DMS153 (cell line): ENCODE data around the gene CXCR4.
"Not testable (repeated sequence)": the region's sequence is repeated elsewhere in the genome, so short reads cannot be mapped to it uniquely, and the experiment has no call there.

Experiments used
- DNase-seq: peaks from one replicate; lab custom pipeline; 2025; lab: John Stamatoyannopoulos, UW

CXCR4 gene

DNA sequence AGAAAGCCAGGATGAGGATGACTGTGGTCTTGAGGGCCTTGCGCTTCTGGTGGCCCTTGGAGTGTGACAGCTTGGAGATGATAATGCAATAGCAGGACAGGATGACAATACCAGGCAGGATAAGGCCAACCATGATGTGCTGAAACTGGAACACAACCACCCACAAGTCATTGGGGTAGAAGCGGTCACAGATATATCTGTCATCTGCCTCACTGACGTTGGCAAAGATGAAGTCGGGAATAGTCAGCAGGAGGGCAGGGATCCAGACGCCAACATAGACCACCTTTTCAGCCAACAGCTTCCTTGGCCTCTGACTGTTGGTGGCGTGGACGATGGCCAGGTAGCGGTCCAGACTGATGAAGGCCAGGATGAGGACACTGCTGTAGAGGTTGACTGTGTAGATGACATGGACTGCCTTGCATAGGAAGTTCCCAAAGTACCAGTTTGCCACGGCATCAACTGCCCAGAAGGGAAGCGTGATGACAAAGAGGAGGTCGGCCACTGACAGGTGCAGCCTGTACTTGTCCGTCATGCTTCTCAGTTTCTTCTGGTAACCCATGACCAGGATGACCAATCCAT, 2.7 kb downstream of the CXCR4 start:
- DNase-seq, result no peak

DNA sequence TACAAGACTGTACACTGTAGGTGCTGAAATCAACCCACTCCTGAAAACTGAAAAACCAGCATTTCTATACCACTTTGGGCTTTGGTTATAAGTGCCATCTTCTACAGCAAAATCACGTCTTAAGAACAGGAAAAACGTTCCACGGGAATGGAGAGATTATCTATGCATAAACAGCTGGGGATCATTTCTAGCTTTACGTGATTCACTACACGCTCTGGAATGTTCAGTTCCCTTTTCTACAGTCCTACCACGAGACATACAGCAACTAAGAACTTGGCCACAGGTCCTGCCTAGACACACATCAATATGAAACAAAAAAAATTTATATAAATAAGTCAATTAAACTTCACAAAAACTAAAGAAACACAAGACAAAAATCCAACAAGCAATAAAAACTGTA, 3.6 kb downstream of the CXCR4 start:
- DNase-seq, result no peak

DNA sequence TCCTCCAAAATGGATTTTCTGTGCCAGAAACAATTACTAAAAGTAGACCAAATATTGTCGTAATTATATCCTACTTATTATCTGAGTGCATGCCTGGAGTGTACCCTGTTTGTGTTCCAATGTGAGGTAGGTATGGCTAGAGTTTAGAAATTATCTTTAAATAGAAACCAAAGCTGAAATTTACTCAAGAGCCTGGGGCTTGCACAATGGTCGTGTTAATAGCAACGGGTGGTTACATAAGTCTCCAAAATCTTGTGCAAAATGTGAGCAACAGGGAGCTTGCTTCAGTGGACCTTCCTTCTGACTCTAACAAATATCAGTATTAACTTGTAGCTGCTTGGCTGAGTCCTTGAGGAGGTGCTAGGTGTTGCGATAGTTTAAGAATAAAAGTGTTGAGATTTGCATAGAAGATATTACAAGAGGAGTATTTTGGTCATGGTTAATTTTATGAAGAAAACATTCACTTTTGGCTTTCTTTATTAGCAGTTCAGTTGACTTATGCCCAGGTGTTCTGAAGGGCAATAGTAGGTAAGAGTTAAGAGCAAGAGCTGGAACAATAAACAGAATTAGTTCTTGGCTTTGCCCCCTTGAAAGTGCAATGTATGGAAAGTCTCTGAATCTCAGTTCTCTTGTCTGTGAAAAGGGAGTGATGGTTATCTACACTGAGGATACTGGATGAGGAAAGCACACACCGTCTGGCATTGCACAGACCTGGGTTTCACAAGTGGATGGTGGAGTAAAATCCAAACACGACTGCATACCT, 4.6 kb downstream of the CXCR4 start:
- DNase-seq, result no peak

DNA sequence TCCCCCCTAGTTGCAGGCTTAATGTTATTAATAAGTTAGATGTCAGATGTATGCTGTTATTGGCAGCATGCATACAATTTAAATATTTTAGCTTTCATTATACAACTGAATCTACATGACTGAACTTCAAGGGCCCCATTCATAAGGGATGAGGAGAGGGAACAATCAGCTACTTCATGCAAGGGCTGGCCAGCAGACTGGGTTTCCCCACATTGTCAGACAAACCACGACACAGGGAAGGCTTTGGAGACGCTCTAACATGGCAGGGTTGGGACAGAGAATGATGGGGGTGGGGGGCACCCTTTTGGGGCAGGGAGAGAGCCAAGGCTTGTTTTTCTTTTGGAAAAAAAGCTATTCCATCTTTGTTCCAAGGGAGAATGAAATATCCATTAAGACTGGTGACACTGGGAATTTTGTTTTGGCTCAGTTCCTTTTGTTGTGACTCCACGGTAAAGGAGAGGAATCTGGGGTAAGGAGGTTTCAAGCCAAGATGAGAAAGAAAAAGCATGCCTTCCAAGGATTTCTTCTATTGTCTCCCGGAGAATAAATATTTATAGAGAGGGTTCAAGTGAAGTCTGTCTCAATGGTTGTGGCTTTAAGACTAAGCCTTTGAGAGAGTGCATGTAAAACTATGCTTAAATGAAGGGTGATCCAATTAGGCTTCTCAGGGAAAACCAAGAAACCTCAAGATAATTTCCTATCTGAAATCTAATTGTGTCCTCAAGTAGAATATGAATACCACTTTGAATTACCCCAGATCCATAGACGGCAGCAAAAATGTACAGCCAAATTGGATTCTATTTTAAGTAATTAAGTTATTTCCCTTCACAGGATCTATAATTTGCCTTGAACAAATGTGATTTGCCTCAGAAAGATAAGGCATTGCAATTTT, 5.4 kb downstream of the CXCR4 start:
- no peak for DNase-seq

DNA sequence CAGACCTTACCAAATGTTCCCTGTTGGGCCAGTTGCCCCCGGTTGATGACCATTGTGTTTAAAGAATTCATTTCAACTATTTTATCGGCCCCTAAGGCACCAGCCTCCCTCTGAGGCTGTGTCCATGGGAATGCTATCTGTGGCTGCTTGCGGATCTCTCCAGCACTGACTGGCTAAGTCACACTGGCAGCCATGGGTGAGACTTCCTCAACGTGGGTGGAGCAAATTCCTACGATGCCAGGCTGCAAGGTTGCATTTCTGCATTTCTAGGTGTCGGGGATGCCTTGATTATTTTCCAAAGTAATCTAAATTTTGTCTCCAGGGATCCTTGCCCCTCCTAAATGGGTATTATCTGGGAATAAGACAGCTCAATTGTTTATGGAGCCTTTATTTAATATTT, 6.2 kb downstream of the CXCR4 start:
- no peak for DNase-seq

DNA sequence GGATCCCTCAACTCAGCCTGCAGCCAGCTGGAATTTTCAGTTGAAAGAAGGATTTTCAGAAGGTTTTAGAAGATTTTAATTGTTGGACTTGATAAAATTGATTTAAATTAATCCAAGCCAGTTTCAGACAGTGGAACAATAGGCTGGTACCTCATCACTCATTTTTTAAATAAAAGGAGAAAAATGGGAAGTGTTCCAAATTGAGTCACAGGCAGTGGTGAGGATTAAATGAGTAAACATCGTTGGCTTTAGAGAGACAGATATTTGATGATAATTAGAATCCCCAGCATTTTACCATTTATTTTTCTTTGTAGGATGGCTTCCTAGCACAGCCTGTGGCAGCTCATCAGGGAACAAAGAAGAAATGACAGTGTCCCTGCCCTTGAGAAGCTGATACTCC, 7.4 kb downstream of the CXCR4 start:
- DNase-seq, result no peak

DNA sequence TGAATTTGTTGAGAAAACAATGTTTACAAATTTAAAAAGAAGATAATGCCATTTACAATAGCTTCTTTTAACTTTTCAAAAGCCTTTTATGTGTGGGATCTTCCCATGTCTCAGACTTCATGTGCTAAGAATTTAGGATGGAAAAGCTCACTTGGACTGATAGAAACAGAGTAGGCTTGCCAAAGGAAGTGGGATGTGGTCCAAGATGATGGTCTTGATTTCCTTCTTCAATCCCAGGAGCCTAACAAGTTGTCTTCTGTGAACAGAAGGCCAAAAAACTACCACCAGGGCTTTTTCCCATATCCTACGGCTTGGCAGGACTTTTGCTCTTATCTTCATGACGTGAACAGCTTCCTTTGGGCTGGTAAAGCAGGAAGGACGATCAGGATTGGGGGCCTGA, 9.5 kb downstream of the CXCR4 start:
- DNase-seq, result no peak

DNA sequence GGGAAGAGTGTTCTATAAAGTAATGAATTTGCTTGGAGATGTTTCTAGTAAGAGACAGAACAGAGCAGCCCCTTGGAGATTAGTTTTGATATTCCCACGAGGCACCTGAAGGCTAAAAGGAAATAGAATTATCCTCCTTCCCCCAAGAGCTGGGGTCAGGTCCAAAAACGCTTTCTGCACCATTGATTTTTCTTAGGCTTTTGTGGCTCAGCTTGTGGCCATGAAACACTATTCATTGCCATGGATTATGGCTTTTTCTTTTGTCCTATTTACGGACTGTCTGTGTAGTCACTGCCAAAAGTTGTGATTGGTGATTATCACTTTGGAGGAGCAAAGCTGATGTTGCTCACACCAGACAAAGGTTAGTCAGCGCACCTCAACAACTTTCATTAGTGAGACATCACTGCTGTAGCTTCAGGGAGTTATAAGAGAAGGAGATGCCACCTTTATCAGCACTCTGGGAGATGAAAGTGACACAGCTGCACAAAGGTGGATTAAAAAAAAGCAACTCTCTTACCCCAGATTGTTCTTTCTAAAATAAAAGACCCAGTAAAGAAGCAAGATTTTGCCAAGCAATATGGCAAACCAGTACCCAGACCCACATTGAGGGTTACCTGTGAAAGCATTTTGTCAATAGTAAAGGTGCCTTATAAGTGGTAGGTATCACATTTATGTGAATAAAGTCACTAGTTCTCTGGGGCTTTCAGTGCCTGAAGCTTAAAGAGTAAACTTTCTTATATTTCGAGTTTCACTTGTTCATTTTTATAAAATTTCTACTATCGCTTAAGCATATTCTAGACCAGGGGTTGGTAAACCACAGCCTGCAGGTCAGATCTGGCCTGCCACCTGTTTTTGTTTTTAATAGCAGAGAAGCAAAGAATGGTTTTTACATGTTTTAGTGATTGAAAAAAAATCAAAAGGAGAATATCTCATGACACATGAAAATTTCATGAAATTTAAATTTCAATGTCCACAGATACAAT, 10.6 kb downstream of the CXCR4 start:
- DNase-seq, result no peak

DNA sequence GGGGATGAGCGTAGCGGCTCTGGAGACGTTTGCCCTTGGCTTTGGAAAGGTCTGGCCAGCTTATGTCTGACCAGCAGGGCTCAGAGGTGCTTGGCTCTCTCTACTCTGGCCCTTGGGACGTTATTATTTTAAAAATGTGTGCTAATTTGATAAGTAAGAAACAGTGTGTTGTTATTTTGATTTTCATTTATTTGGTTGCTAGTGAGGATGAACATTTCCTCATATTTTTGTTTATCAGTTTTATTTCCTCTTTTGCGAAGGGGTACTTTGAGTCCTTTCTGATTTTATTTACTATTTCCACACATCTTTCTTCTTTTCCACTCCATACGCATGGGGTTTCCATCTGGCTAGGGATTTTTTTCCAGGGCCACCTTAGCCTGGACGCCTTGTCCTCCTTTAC, 11.4 kb downstream of the CXCR4 start:
- no peak for DNase-seq

DNA sequence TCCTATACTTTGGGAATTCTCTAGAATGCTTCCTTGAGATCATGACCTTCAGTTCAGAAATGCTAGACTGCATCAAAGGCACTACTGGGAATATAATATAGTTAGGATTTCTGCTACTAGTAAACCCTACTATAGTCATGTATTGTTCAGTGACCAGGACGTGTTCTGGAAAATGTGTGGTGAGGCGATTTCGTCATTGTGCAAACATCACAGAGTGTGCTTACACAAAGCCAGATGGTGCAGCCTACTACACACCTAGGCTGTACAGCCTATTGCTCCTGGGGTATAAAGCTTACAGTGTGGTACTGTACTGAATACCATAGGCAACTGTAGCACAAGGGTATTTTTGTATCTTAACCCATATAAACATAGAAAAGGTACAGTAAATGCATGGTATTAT, 13.0 kb downstream of the CXCR4 start:
- peak; percentile 92 for DNase-seq

DNA sequence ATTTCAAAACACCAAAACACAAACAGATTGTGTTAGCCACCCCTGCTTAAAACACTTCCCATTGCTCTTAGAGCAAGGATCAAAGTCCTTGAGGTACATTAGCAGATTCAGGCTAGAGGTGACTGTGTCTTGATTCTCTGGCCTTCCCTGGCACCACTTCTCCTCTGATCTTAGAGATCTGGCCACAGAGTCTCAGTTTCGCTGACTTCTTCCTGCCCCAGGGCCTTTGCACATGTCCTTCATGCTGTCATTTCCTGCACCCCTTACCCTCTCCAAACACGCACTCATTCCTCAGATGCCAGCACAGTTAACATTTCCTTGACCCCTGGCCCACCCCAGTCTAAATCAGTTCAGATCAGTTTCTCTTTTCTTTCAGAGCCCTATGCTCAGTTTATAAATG, 16.9 kb downstream of the CXCR4 start:
- no peak for DNase-seq

DNA sequence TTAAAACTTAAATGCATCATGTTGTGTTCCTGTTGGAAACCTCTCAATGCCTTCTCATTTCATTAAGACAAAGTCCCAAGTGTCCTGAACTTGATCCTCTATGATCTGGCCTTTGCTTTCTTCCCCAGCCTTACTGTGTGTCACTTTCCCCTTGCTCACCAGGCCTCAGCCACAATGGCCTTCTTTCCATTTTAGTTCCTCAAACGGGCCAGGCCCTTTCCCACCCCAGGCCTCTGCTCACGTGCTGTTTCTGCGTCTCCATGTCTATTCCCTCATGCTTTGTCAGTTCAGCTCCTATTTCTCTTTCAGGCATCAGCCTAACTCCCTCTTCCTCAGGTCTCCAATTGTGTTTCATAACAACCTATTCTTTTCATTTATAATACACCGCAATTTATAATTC, 19.5 kb downstream of the CXCR4 start:
- DNase-seq, result no peak

DNA sequence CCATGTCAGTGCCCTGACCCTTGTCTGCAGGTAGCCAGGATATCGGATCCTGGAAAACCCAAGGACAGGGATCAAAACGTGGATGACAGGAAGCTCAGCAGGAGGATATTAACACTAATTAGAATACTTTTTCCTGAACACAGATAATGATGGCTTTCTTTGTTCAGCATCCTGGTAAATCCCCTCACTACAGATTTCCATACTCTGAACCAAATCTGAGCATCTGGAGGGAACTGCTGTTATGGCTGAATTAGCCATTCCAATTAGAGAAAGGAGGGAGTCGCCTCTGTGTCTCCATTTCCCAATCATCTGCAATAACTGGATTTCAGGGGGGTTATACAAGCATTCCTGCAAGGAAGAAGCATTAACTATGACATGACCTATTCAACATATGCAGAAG, 24.4 kb downstream of the CXCR4 start:
- DNase-seq, result no peak

DNA sequence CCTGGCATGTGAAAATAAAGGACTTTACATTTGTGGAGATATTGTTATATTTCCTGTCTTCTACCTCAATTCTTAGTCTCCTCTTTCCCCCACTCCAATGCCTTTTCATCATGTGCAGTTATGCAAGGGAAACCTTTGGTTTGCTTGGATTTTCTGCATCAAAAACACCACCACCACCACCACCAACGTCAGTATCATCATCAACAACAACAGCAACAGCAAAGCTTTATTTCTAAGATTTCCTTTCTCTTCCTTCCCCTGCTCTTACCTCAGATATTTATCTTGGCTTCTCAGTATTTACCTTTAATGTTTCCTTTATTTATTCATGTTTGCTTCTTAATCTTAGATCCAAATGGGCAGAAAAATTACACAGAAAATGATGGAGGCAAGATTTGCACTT, 26.1 kb downstream of the CXCR4 start:
- DNase-seq, result no peak

DNA sequence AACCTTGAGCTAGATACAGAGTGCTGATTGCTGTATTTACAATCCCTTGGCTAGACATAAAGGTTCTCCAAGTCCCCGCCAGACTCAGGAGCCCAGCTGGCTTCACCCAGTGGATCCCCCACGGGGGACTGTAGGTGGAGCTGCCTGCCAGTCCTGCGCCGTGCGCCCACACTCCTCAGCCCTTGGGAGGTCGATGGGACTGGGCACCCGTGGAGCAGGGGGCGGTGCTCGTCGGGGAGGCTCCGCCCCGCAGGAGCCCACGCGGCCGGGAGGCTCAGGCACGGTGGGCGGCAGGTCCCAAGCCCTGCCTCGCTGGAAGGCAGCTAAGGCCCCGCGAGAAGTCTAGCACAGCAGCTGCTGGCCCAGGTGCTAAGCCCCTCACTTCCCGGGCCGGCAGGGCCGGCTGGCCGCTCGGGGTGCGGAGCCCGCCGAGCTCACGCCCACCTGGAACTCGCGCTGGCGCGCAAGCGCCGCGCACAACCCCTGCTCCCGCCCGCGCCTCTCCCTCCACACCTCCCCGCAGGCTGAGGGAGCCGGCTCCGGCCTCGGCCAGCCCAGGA, 30.0 kb downstream of the CXCR4 start:
- not testable (repeated sequence) for DNase-seq

DNA sequence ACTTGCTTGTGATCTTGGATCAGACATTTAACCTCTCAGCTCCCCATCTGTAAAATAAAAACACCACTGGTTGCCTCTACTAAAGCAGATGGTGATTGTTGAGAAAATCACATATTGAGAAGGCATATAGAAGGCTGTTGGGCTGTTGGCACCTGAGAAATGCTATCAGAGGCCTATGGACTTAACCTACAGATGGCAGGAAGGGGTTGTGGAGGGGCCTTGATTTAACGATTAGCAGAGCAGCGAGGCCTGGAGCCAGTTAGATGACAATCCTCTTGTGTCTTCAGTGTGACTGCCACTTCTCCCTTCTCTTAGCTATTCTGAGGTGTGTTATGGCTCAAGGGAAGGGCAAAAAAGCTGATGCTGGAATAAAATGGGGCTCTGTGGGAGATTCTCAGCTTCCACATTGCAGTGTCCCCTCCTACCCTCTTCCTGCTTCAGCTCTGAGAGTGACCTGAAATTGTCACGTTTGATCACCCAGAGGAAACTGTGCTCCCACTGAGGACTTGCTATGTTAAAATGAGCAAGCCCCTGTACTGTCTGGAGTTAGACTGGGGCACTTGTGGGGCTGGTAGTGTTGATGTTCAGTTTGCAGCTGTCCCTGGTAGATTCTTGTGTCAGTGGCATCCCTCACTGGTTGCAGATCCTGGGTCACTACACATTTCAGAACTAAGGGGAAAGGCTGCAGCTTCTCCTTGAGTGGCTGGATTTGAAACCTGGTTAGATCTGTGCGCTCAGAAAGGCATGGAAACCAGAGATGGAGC, 31.5 kb downstream of the CXCR4 start:
- no peak for DNase-seq

DNA sequence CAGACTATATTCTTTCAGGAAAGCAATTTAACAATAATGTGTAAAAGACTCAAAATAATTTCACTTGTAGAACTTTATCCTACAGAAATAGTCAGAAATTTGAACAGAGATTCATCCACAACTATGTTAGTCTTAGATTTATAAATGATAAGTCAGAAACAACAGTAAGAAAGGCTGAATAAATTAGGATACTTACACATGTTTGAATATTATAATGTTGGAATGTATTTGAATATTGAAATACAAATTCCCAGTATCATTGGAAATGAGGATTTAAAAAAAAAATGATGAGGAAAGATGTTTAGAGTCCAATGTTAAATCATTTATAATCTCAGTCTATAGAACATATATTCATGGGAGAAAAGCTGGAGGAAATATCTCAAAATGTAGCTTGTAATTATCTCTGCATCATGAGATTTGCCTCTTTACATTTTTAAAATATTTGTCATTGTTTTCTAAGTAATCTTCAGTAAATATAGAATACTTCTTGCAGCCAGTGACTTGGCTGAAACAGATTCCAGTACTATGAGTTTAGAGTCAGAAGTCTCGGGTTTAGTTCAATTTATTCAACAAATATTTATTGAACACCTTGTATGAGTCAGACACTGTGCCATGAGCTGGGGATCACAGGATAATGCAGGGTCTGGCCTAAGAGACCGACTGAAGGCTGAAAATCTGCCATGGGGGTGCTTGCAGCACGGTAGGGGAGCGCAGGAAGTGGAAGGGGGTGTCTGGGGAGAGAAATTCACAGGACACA, 32.3 kb downstream of the CXCR4 start:
- DNase-seq, result no peak

DNA sequence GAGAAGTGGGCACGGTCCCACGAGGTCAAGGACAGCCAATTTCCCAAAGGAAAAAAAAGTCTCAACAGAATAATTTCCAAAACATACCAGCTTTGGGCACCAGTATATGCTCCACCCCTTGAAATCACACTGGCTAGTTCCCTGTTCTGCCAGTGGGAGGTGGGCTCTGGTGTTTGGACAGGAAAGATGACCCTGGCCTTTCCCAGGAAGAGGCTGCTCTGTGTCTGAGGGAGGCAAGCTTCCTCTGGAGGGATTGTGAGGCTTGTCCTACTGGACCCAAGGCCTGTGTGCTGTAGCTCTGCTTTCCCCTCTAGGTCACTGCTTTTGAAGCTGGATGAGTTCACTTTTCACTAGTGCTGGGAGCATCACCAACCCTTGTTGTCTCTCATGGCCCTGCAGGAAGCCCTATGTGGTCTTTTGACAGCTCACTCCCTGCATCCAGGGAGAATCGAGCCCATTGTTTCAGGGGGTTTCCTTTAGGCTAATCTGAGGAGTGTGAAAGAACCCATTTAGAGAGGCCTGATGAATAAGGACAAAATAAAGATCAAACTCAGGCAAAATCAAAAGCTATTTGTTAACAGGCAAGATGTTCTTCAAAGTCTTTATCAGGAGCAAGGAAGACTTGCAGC, 36.3 kb downstream of the CXCR4 start:
- DNase-seq, result no peak

DNA sequence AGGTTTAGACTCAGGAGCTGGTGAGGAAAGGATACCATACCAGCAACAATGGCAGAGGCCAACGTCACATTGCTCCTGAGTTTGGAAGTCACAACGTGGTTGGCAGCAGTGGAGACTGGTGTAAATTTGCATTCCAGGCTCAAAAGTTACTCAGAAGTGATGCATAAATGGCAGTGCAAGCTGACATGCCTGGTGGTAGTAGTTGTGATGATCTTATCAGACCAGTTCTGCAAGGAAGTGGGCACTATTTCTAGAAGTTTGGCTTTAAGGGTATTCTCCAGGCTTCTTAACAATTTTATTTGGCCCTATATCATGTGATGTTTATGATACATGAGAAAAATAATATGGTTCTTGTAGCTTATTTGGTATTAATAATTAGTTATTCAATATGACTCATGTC, 37.8 kb downstream of the CXCR4 start:
- no peak for DNase-seq

DNA sequence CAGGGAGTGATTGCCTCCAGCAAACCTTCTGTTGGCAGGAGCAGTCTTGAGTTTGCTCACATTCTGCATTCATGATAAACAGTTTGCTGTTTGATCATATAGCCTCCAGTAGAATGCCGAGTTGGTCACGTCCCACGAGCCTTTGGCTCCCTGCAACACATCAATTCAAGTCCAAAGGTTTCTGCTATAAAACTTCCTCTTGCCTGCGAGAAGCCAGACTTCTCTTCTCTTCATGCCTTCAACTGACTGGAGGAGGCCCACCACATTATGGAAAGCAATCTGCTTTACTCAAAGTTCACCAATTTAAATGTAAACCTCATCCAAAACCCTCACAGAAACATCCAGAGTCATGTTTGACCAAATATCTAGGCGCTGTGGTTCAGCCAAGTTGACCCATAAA, 40.8 kb downstream of the CXCR4 start:
- DNase-seq, result no peak
